CD8-positive, alpha-beta memory T cell (primary cell): ENCODE measurements around the gene PREP. TPM values are rescaled to one million over a fixed set of nuclear protein-coding genes. Genes with fewer than 3 reads are reported as not detected.

Experiments
- polyA plus RNA-seq: library from polyadenylated mRNA; unstranded; fragments of 300-500 nt; fragmentation: Illumina TruSeq; gene quantifications from one replicate; pipeline ENCODE4 v1.2.3, GENCODE V29; 2021
- total RNA-seq, 2 experiments: library from RNA; stranded (reverse); gene quantifications; one replicate each; pipeline ENCODE4 v1.2.3, GENCODE V29; 2021

Gene PREP
- total and polyA plus RNA-seq, 3 experiments from 2014 or later, result 43.3 to 50.0 (median 49.9) TPM

Other genes with a start within 250 kb of the PREP start
- not detected for gene POPDC3, start 223.1 kb downstream of the PREP start, total RNA-seq
- gene POPDC3, start 223.1 kb downstream of the PREP start, polyA plus RNA-seq, result not detected